ENCODE results near the gene TIAM2.

The TIAM2 gene

GRCh38 chr6:155055729-155056128 lies 60.6 kb downstream of the TIAM2 start:
- no peak for DNase-seq (ENCODE audit: low read depth in 1 of 2, low spot score in 1 of 2)

DNA sequence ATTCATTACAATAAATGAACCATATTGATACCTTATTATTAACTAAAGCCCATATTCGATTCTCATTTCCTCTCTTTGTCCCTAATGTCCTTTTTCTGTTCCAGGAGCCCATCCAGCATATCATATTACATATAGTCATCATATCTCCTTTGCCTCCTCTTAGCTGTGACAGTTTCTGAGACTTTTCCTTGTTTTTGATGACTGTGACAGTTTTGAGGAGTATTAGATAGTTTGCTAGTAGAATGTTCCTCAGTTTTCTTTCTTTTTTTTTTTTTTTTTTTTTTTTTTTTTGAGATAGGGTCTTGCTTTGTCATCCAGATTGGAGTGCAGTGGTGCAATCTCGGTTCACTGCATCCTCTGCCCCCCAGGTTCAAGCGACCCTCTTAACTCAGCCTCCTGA lies 61.6 kb downstream of the TIAM2 start:
- DNase-seq (ENCODE audit: low read depth in 1 of 2, low spot score in 1 of 2) = no peak

DNA sequence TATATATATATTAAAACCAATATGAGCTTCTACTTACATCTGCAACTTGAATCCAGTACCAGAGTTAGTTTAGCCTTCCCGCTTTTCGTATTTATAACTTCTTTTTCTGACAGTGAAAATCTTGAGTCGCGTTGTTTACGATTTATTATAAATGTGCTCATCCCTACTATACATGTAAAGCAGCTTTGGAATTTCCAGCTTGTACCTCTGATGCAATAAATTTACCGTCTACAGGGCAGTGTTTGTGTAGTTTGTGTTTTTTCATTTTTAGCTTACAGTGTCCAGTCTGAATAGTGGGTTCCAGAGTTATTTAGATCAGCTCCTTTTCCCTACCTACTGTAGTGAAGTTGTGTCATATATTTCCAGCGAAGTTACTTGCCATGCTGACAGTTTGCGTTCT lies 66.3 kb downstream of the TIAM2 start:
- DNase-seq (ENCODE audit: low read depth in 1 of 2, low spot score in 1 of 2) = no peak

DNA sequence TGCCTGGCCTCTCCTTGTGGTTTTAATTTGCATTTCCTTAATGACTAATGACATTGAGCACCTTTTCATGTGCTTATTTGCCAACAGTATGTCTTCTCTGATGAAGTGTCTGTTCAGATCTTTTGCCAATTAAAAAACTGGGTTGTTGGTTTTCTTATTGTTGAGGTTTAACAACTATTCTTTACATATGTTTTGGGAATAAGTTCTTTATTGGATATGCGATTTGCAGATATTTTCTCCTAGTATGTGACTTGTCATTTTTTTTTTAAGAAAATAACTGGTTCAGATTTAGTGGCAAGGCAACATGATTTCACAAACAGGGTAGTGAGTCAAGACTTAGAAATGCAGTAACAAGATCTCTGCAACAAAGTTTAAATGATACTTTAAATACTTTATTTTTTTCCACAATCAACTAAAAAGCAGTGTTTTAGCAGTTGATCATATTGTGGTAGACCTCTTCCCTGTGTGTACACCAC lies 67.8 kb downstream of the TIAM2 start:
- no peak for DNase-seq (ENCODE audit: low read depth in 1 of 2, low spot score in 1 of 2)

GRCh38 chr6:155064303-155064702 lies 69.2 kb downstream of the TIAM2 start:
- DNase-seq (ENCODE audit: low read depth in 1 of 2, low spot score in 1 of 2) = no peak

GRCh38 chr6:155066361-155066760 lies 71.2 kb downstream of the TIAM2 start:
- DNase-seq (ENCODE audit: low read depth in 1 of 2, low spot score in 1 of 2) = no peak

DNA sequence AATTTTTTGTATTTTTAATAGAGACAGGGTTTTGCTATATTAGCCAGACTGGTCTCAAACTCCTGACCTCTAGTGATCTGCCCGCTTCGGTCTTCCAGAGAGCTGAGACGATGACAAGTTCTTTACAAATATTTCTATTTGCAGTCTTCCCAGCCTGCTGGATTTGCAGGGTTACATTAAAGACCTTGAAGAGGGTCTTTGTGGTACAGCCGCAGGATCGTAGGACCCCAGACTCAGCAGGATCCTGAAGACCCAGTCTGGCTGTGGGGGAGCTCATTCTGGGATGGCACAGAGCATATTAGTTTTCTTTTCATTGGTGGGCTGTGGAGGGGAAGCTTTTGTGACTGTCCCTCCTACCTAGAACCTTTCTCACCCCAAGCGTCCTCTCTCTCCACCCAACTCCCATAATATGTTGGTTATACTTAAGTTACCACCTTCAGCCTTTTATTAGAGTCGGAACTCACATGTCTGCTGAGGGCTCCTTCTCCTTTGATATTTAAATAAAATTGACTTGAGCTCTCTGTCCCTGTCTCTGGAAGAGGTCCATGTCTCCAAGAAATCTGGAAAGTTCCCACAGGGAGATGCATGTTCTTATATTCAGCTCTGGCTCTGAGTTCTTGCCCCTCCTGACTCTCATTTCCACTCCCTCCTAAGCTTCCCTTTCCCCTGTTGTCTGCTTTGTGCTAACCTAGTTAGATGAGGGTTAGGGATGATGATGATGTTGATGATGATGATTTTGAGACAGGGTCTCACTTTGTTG lies 72.0 kb downstream of the TIAM2 start:
- DNase-seq (ENCODE audit: low read depth in 1 of 2, low spot score in 1 of 2) = no peak

GRCh38 chr6:155067956-155068615 lies 73.0 kb downstream of the TIAM2 start:
- DNase-seq (ENCODE audit: low read depth in 1 of 2, low spot score in 1 of 2) = no peak

- DNase-seq (ENCODE audit: low read depth in 1 of 2, low spot score in 1 of 2) = no peak
Measured at GRCh38 chr6:155069543-155069942, 74.4 kb downstream of the TIAM2 start.

GRCh38 chr6:155075930-155076695 lies 81.0 kb downstream of the TIAM2 start:
- DNase-seq (ENCODE audit: low read depth in 1 of 2, low spot score in 1 of 2) = no peak

GRCh38 chr6:155077331-155077730 lies 82.2 kb downstream of the TIAM2 start:
- no peak for DNase-seq (ENCODE audit: low read depth in 1 of 2, low spot score in 1 of 2)

- DNase-seq (ENCODE audit: low read depth in 1 of 2, low spot score in 1 of 2) = no peak
Measured at GRCh38 chr6:155077784-155078183, 82.7 kb downstream of the TIAM2 start.

GRCh38 chr6:155078331-155078745 lies 83.2 kb downstream of the TIAM2 start:
- DNase-seq (ENCODE audit: low read depth in 1 of 2, low spot score in 1 of 2) = no peak

GRCh38 chr6:155079985-155080452 lies 84.9 kb downstream of the TIAM2 start:
- DNase-seq (ENCODE audit: low read depth in 1 of 2, low spot score in 1 of 2) = no peak

GRCh38 chr6:155080881-155081845 lies 86.0 kb downstream of the TIAM2 start:
- DNase-seq (ENCODE audit: low read depth in 1 of 2, low spot score in 1 of 2) = no peak

GRCh38 chr6:155084431-155085123 lies 89.5 kb downstream of the TIAM2 start:
- no peak for DNase-seq (ENCODE audit: low read depth in 1 of 2, low spot score in 1 of 2)

DNA sequence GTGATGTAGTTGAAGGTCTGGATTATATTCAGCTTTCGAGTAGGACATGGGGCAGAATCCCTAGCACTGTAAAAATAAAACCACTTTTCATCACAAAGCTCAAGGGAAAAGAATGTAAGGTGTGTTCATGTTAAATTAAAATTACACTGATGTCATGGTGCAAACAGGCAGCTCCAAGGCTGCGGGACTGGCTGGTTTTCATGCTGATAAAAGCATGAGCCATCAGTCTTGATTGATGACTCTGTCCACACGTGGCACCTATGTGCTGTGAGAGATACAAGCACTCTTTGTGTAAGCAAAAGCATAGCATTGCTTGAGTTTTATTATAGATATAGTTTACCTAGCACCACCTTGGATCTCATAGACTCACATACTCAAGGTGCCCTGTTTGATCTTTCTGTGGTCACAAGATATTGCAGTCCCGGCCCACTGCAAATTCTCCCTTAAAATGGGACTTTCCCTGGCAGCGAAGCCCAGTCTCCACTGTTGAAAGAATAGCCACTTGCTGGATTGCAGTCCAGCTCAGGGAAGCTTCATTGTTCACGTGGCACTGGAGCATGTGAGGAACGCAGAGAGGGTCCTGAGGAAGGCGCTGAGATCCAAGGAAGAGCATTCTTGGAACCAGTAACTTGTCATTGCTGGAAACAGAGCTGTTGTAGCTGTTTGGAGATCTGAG lies 90.6 kb downstream of the TIAM2 start:
- no peak for DNase-seq (ENCODE audit: low read depth in 1 of 2, low spot score in 1 of 2)

- DNase-seq (ENCODE audit: low read depth in 1 of 2, low spot score in 1 of 2) = no peak
Measured at GRCh38 chr6:155088856-155089255, 93.7 kb downstream of the TIAM2 start.

- no peak for DNase-seq (ENCODE audit: low read depth in 1 of 2, low spot score in 1 of 2)
Measured at GRCh38 chr6:155089746-155090145, 94.6 kb downstream of the TIAM2 start.

Measured in activated T-helper 1 cell treated with anti-CD3 and anti-CD28 coated beads, Interleukin-2, amount 50 U/mL, for 16 hours (primary cell).